GM12875 (cell line): Measurements from ENCODE around the gene ANXA2.

Experiments
- H3K4me3 ChIP-seq: one replicate; pipeline ENCODE4 v1.5.1; 2011; ENCODE audit warnings: low read depth, low read length, control low read depth
- CTCF ChIP-seq: IDR thresholded peaks from 2 replicates; pipeline ENCODE4 v1.5.1; 2011; ENCODE audit warnings: low read depth, mild to moderate bottlenecking, control low read depth, inconsistent platforms, low read length, moderate library complexity, borderline replicate concordance; ENCODE audit not compliant: insufficient read depth

ANXA2 gene

GRCh38 chr15:60382773-60383674, 14.8 kb downstream of the ANXA2 start:
- no peak overlapping the region for H3K4me3 ChIP-seq
- TF ChIP-seq CTCF, result no peak

GRCh38 chr15:60381148-60381788, 16.5 kb downstream of the ANXA2 start:
- no peak overlapping the region for H3K4me3 ChIP-seq
- no peak for TF ChIP-seq CTCF

- H3K4me3 ChIP-seq, result no peak overlapping the region
- no peak for TF ChIP-seq CTCF
These were observed 18.1 kb downstream of the ANXA2 start for GRCh38 chr15:60379525-60380274.

- no peak for TF ChIP-seq CTCF
- no peak overlapping the region for H3K4me3 ChIP-seq
These were observed 18.6 kb downstream of the ANXA2 start for GRCh38 chr15:60379185-60379524.

GRCh38 chr15:60376677-60377095, 21.1 kb downstream of the ANXA2 start:
- H3K4me3 ChIP-seq, result no peak overlapping the region
- no peak for TF ChIP-seq CTCF

- no peak overlapping the region for H3K4me3 ChIP-seq
- no peak for TF ChIP-seq CTCF
These were observed 22.5 kb downstream of the ANXA2 start for GRCh38 chr15:60375306-60375705.

GRCh38 chr15:60374628-60375081, 23.1 kb downstream of the ANXA2 start:
- H3K4me3 ChIP-seq, result no peak overlapping the region
- TF ChIP-seq CTCF, result no peak
